H1 (cell line): ENCODE results near the gene PTGER3. TPM values are rescaled to one million over a fixed set of nuclear protein-coding genes. Genes with fewer than 3 reads are reported as not detected.

Source experiments
- CTCF ChIA-PET: fragments of 300-600 bp; sonication (Branson Sonifier 250); formaldehyde crosslinking; loops from one replicate; lab custom pipeline; 2021; ENCODE audit not compliant: partially characterized antibody; lab: Charles Lee
- POLR2A ChIA-PET: fragments of 300-600 bp; sonication (Branson Sonifier 250); formaldehyde crosslinking; loops from one replicate; lab custom pipeline; 2021; ENCODE audit warnings: inconsistent platforms; ENCODE audit not compliant: partially characterized antibody; lab: Charles Lee
- DNase-seq, 2 experiments: peaks; one replicate each; pipeline versions ENCODE4 v3.0.0 to v3.0.0-alpha.2; 2010 to 2022; ENCODE audit warnings: low spot score in 2 of 2, low read depth in 1 of 2, mixed read lengths in 1 of 2
- FAIRE-seq: peaks from 2 replicates; lab custom pipeline; 2011; peaks lifted over from hg19 to GRCh38; lab: Jason Lieb, UNC
- H2AFZ ChIP-seq: 2 replicates; pipeline ENCODE4 v1.8.1; 2012; ENCODE audit warnings: low read length, inconsistent platforms
- H2AK5ac ChIP-seq: 2 replicates; pipeline ENCODE4 v1.6.1; 2013; ENCODE audit warnings: low read depth, low read length
- H2BK120ac ChIP-seq: replicated peaks from 2 replicates; pipeline ENCODE3; 2013; ENCODE audit warnings: low read depth, low read length, inconsistent platforms
- H2BK12ac ChIP-seq: 2 replicates; pipeline ENCODE4 v1.6.1; 2013; ENCODE audit warnings: low read depth, low read length
- H2BK15ac ChIP-seq: 2 replicates; pipeline ENCODE4 v1.6.1; 2013; ENCODE audit warnings: low read length
- H2BK20ac ChIP-seq: 2 replicates; pipeline ENCODE4 v1.6.1; 2013; ENCODE audit warnings: low read length
- H2BK5ac ChIP-seq: 2 replicates; pipeline ENCODE4 v1.6.1; 2013; ENCODE audit warnings: low read depth, low read length
- H3K14ac ChIP-seq: 2 replicates; pipeline ENCODE4 v1.6.1; 2013; ENCODE audit warnings: inconsistent platforms; ENCODE audit not compliant: insufficient read length
- H3K18ac ChIP-seq: 2 replicates; pipeline ENCODE4 v1.6.1; 2013; ENCODE audit warnings: low read length; ENCODE audit errors: extremely low read depth
- H3K23ac ChIP-seq: 2 replicates; pipeline ENCODE4 v1.6.1; 2013; ENCODE audit warnings: inconsistent platforms; ENCODE audit not compliant: insufficient read length
- H3K23me2 ChIP-seq: 2 replicates; pipeline ENCODE4 v1.6.1; 2013; ENCODE audit warnings: low read depth, low read length
- H3K27ac ChIP-seq: 2 replicates; pipeline ENCODE4 v1.6.1; 2011; ENCODE audit warnings: low read depth, low read length, inconsistent platforms
- H3K27me3 ChIP-seq, 4 experiments: replicated peaks in 1 of 4; 1 replicate in 1 of 4; 2 replicates in 3 of 4; pipeline versions ENCODE4 v1.6.1 to v1.8.1; 2011 to 2013; ENCODE audit warnings: low read length in 3 of 4, mild to moderate bottlenecking in 3 of 4, inconsistent platforms in 2 of 4, mixed read lengths in 2 of 4, moderate library complexity in 1 of 4; ENCODE audit not compliant: control insufficient read depth in 3 of 4, insufficient read depth in 3 of 4; ENCODE audit errors: extremely low read depth in 1 of 4
- H3K36me3 ChIP-seq, 4 experiments: 2 replicates each; pipeline versions ENCODE4 v1.6.1 to v1.8.1; 2011 to 2013; ENCODE audit warnings: mild to moderate bottlenecking in 4 of 4, low read length in 3 of 4, moderate library complexity in 2 of 4, control low read depth in 1 of 4, inconsistent platforms in 1 of 4; ENCODE audit not compliant: insufficient read depth in 4 of 4, control insufficient read depth in 2 of 4
- H3K4ac ChIP-seq: replicated peaks from 2 replicates; pipeline ENCODE3; 2013; ENCODE audit warnings: low read length, low read depth, mixed read lengths, inconsistent platforms; ENCODE audit not compliant: insufficient read length
- H3K4me1 ChIP-seq, 4 experiments: replicated peaks in 1 of 4; 1 replicate in 1 of 4; 2 replicates in 3 of 4; pipeline versions ENCODE4 v1.6.1 to v1.8.1; 2011 to 2013; ENCODE audit warnings: low read length in 3 of 4, inconsistent platforms in 2 of 4, mixed read lengths in 1 of 4; ENCODE audit not compliant: insufficient read depth in 4 of 4, control insufficient read depth in 3 of 4
- H3K4me2 ChIP-seq, 2 experiments: 2 replicates each; pipeline versions ENCODE4 v1.6.1 to v1.8.1; 2011 to 2013; ENCODE audit warnings: low read depth in 2 of 2, low read length in 2 of 2, control low read depth in 1 of 2, inconsistent platforms in 1 of 2, mild to moderate bottlenecking in 1 of 2; ENCODE audit not compliant: insufficient read depth in 1 of 2
- H3K4me3 ChIP-seq, 4 experiments: fragments of 200-600, 300-600 bp in 1 of 4; sonication (generic), shearing (Covaris generic), sonication (Bioruptor Twin) in 1 of 4; 2 replicates each; pipeline versions ENCODE4 v1.5.1 to v1.8.1; 2011 to 2016; ENCODE audit warnings: low read length in 4 of 4, low read depth in 3 of 4, control low read depth in 2 of 4, inconsistent platforms in 2 of 4, mild to moderate bottlenecking in 2 of 4, mixed read lengths in 1 of 4, moderate library complexity in 1 of 4; ENCODE audit not compliant: insufficient read depth in 2 of 4; ENCODE audit errors: extremely low read depth in 1 of 4
- H3K56ac ChIP-seq: replicated peaks from 2 replicates; pipeline ENCODE3; 2013; ENCODE audit warnings: low read depth, mild to moderate bottlenecking, mixed read lengths, low read length, inconsistent platforms; ENCODE audit not compliant: insufficient read length
- H3K79me1 ChIP-seq: 2 replicates; pipeline ENCODE4 v1.6.1; 2013; ENCODE audit warnings: low read depth, low read length, control low read depth
- H3K79me2 ChIP-seq, 2 experiments: 2 replicates each; pipeline versions ENCODE4 v1.6.1 to v1.8.1; 2012 to 2013; ENCODE audit warnings: low read length in 2 of 2, mild to moderate bottlenecking in 2 of 2, inconsistent platforms in 1 of 2; ENCODE audit not compliant: insufficient read depth in 2 of 2, control insufficient read depth in 1 of 2
- H3K9ac ChIP-seq, 4 experiments: replicated peaks in 1 of 4; 1 replicate in 1 of 4; 2 replicates in 3 of 4; pipeline versions ENCODE4 v1.6.1 to v1.8.1; 2011 to 2013; ENCODE audit warnings: low read depth in 3 of 4, low read length in 3 of 4, control low read depth in 2 of 4, mild to moderate bottlenecking in 2 of 4, moderate library complexity in 2 of 4, inconsistent platforms in 1 of 4; ENCODE audit errors: extremely low read depth in 1 of 4
- H3K9me3 ChIP-seq, 2 experiments: 2 replicates each; pipeline versions ENCODE4 v1.6.1 to v1.8.1; 2012 to 2013; ENCODE audit warnings: mild to moderate bottlenecking in 2 of 2, moderate library complexity in 2 of 2, control low read depth in 1 of 2, inconsistent platforms in 1 of 2, low read depth in 1 of 2, low read length in 1 of 2, mixed read lengths in 1 of 2; ENCODE audit not compliant: insufficient read depth in 2 of 2
- H4K20me1 ChIP-seq, 2 experiments: replicated peaks in 1 of 2; 2 replicates each; pipeline versions ENCODE3 to v1.8.1; 2011 to 2013; ENCODE audit warnings: inconsistent platforms in 2 of 2, low read length in 2 of 2, mild to moderate bottlenecking in 1 of 2; ENCODE audit not compliant: insufficient read depth in 2 of 2, control insufficient read depth in 1 of 2
- H4K5ac ChIP-seq: 2 replicates; pipeline ENCODE4 v1.6.1; 2013; ENCODE audit warnings: low read length, low read depth, mixed read lengths, inconsistent platforms; ENCODE audit not compliant: insufficient read length
- H4K8ac ChIP-seq: 2 replicates; pipeline ENCODE4 v1.8.0; 2013; ENCODE audit warnings: mild to moderate bottlenecking, moderate library complexity, low read length, inconsistent platforms; ENCODE audit not compliant: insufficient read depth; ENCODE audit errors: extremely low read depth
- H4K91ac ChIP-seq: replicated peaks from 2 replicates; pipeline ENCODE3; 2013; ENCODE audit warnings: low read length, mixed read lengths, inconsistent platforms; ENCODE audit not compliant: insufficient read length
- ATF3 ChIP-seq: IDR thresholded peaks from 2 replicates; pipeline ENCODE4 v1.6.1; 2011; ENCODE audit warnings: low read depth, mild to moderate bottlenecking, low read length; ENCODE audit not compliant: insufficient read depth
- GABPA ChIP-seq: IDR thresholded peaks from 2 replicates; pipeline ENCODE4 v1.6.1; 2011; ENCODE audit warnings: mild to moderate bottlenecking, low read length, moderate library complexity, borderline replicate concordance; ENCODE audit not compliant: insufficient read depth
- POU5F1 ChIP-seq: IDR thresholded peaks from 2 replicates; pipeline ENCODE4 v1.6.1; 2011; ENCODE audit warnings: low read depth, mild to moderate bottlenecking, low read length, moderate library complexity
- WGBS, 2 experiments: shearing (Covaris generic) in 1 of 2; methylation state at CpG; one replicate each; pipeline versions ENCODE4 v1.1.6 to v1.1.7; 2013 to 2015; ENCODE audit warnings: low lambda C conversion rate in 2 of 2, mixed read lengths in 2 of 2, inconsistent platforms in 1 of 2, low coverage in 1 of 2, missing lambda C conversion rate in 1 of 2; ENCODE audit not compliant: insufficient replicate concordance in 2 of 2, insufficient coverage in 1 of 2, insufficient read length in 1 of 2; ENCODE audit errors: extremely low coverage in 1 of 2, missing lambda C conversion rate in 1 of 2; 5-methylcytosine and 5-hydroxymethylcytosine counted together
- polyA plus RNA-seq, 7 experiments: library from polyadenylated mRNA; depleted of rRNA in 3 of 7; stranded (reverse) in 5 of 7; unstranded in 2 of 7; fragments of >200 nt in 5 of 7; fragments of 200-250 nt in 2 of 7; gene quantifications; 1 replicate in 5 of 7; 2 replicates in 1 of 7; 4 replicates in 1 of 7; pipeline versions ENCODE4 v1.2.1 to v1.2.3, GENCODE V29; 2011 to 2013; ENCODE audit warnings: missing spikeins in 2 of 7, mixed read lengths in 2 of 7
- total RNA-seq: library from RNA; stranded (reverse); fragmentation: NEBNext Ultra II Directional; extraction: Animal tissue kit (Norgen Biotek cat#: 25700); gene quantifications from 2 replicates; pipeline ENCODE4 v1.2.1, GENCODE V29; 2021

PTGER3 gene
- total and polyA plus RNA-seq, 2 of the 8 experiments (the other 6 are each of a cell fraction or from before 2014, with no cell fraction given) = 0.38 to 0.82 TPM

- no peak overlapping the region for H3K18ac ChIP-seq
- no peak overlapping the region for H2BK5ac ChIP-seq
- no peak overlapping the region for H2AK5ac ChIP-seq
- no peak overlapping the region for H4K5ac ChIP-seq
- H3K4me2 ChIP-seq = peak overlapping the region; percentile 56 to 68; a peak in 3 of 4 replicates
- DNase-seq (no peak), FAIRE-seq (no peak)
- POLR2A ChIA-PET = interaction anchor here (0.5 to 2.2 kb wide), 8 partner anchors 9 to 860 kb away, joined by 3 to 10 read pairs (median 4); partner anchors contain the start of gene SRSF11
- no peak overlapping the region for H3K9ac ChIP-seq
- no peak overlapping the region for H2BK120ac ChIP-seq
- H3K36me3 ChIP-seq = peaks cover 4 to 20% (median 8%) of the 10 kb centered on the region in 4 experiments; a peak in 6 of 8 replicates
- H4K91ac ChIP-seq = no peak overlapping the region
- no peaks in the 10 kb centered on the region; a peak in 2 of 7 replicates for H3K4me1 ChIP-seq
- 88% methylated on average over 7 of the region's 7 CpGs; no CpG with 5 or more reads in 1 of the 2 experiments for WGBS, 2 experiments
- no peak overlapping the region for H3K4ac ChIP-seq
- peak overlapping the region; percentile 39; the same call in 1 of the 2 replicates for H4K8ac ChIP-seq
- H3K27me3 ChIP-seq = peaks cover 1 to 9% (median 5%) of the 10 kb centered on the region in 4 experiments; a peak in 5 of 7 replicates
- H2BK12ac ChIP-seq = no peak overlapping the region
- no peaks in the 10 kb centered on the region for H3K23me2 ChIP-seq
- H3K79me1 ChIP-seq = no peaks in the 10 kb centered on the region
- CTCF ChIA-PET = interaction anchor here (0.8 to 1.5 kb wide), 4 partner anchors 12 to 275 kb away, joined by 3 to 5 read pairs (median 4); no protein-coding TSS in a partner anchor
- H3K27ac ChIP-seq = no peak overlapping the region
- H3K56ac ChIP-seq = no peak overlapping the region
- H2BK15ac ChIP-seq = no peak overlapping the region
- H2BK20ac ChIP-seq = no peak overlapping the region
- H3K4me3 ChIP-seq = peak overlapping the region in 1 of 4 experiments; percentile 92; a peak in 2 of 8 replicates
- no peak overlapping the region for H3K23ac ChIP-seq
- TF ChIP-seq ATF3 (no peak), POU5F1 (no peak), GABPA (no peak)
- H3K79me2 ChIP-seq = peaks cover 16 to 40% of the 10 kb centered on the region in 2 experiments; a peak in 3 of 4 replicates
- no peak overlapping the region for H2AFZ ChIP-seq
- H3K14ac ChIP-seq = no peak overlapping the region
- H3K9me3 ChIP-seq = no peaks in the 10 kb centered on the region
- peaks cover 0 to 2% of the 10 kb centered on the region in 2 experiments for H4K20me1 ChIP-seq
These were observed 34.1 kb upstream of the PTGER3 start for GRCh38 chr1:71081697-71082080.
